PC-3 (cell line): Measurements from ENCODE around the gene MIB2. TPM values are rescaled to one million over a fixed set of nuclear protein-coding genes. Genes with fewer than 3 reads are reported as not detected.

Experiments used
- ATAC-seq: fragments of 200-7000 bp; cut with Tn5 transposase; 2 replicates; pipeline ENCODE4 v1.9.1; 2020; ENCODE audit warnings: mild to moderate bottlenecking, moderate library complexity
- BruUV-seq: library from RNA; stranded (reverse); fragments of 400-500 nt; replicated peaks from 2 replicates; lab custom pipeline; 2021; lab: Mats Ljungman, UMichigan
- CTCF ChIA-PET: fragments of 300-600 bp; sonication (Branson Sonifier 250); formaldehyde crosslinking; loops from one replicate; lab custom pipeline; 2022; ENCODE audit warnings: antibody characterized with exemption; lab: Charles Lee
- POLR2A ChIA-PET: fragments of 300-600 bp; sonication (Branson Sonifier 250); formaldehyde crosslinking; loops from one replicate; lab custom pipeline; 2022; ENCODE audit warnings: antibody characterized with exemption; ENCODE audit not compliant: unreplicated experiment; lab: Charles Lee
- DNase-seq: peaks from one replicate; pipeline ENCODE4 v3.0.0-alpha.2; 2015
- H2AFZ ChIP-seq: fragments of 300-600 bp; sonication (generic); 2 replicates; pipeline ENCODE4 v1.6.0; 2016; ENCODE audit warnings: antibody characterized with exemption, low read length
- H3F3A ChIP-seq: fragments of 300-600 bp; sonication (generic); one replicate; pipeline ENCODE4 v1.6.0; 2017; ENCODE audit warnings: antibody characterized with exemption, low read length, control low read depth, mild to moderate bottlenecking; ENCODE audit not compliant: unreplicated experiment
- H3K27ac ChIP-seq: fragments of 300-600 bp; sonication (generic); 2 replicates; pipeline ENCODE4 v1.5.1; 2016; ENCODE audit warnings: mild to moderate bottlenecking, low read length
- H3K27me3 ChIP-seq: fragments of 300-600 bp; sonication (generic); 2 replicates; pipeline ENCODE4 v1.6.1; 2016; ENCODE audit warnings: low read length, mixed read lengths
- H3K36me3 ChIP-seq: fragments of 300-600 bp; sonication (generic); 2 replicates; pipeline ENCODE4 v1.6.1; 2016; ENCODE audit warnings: low read depth, mixed run types, low read length, mixed read lengths
- H3K4me1 ChIP-seq: fragments of 300-600 bp; sonication (generic); 2 replicates; pipeline ENCODE4 v1.5.1; 2016; ENCODE audit warnings: low read length; ENCODE audit not compliant: insufficient read depth
- H3K4me2 ChIP-seq: fragments of 300-600 bp; sonication (generic); 2 replicates; pipeline ENCODE4 v1.6.0; 2016; ENCODE audit warnings: low read length
- H3K4me3 ChIP-seq: fragments of 300-600 bp; sonication (generic); 2 replicates; pipeline ENCODE4 v1.5.1; 2016; ENCODE audit warnings: mild to moderate bottlenecking, low read length, mixed read lengths
- H3K79me2 ChIP-seq: fragments of 300-600 bp; sonication (generic); 2 replicates; pipeline ENCODE4 v1.6.1; 2017; ENCODE audit warnings: low read length, mixed read lengths
- H3K9ac ChIP-seq: fragments of 300-600 bp; sonication (generic); 2 replicates; pipeline ENCODE4 v1.6.0; 2016; ENCODE audit warnings: mild to moderate bottlenecking, low read length
- H3K9me2 ChIP-seq: fragments of 300-600 bp; sonication (generic); replicated peaks from 2 replicates; pipeline ENCODE4 v1.6.1; 2016; ENCODE audit warnings: mixed run types, low read length, mixed read lengths
- H3K9me3 ChIP-seq: fragments of 300-600 bp; sonication (generic); 2 replicates; pipeline ENCODE4 v1.6.1; 2016; ENCODE audit warnings: low read length, mixed read lengths
- H4K20me1 ChIP-seq: fragments of 300-600 bp; sonication (generic); 2 replicates; pipeline ENCODE4 v1.6.1; 2016; ENCODE audit warnings: low read length, mixed read lengths
- EZH2 ChIP-seq: fragments of 300-600 bp; sonication (generic); IDR thresholded peaks from one replicate; pipeline ENCODE4 v1.6.1; 2017; ENCODE audit warnings: antibody characterized with exemption, mild to moderate bottlenecking, low read length; ENCODE audit not compliant: unreplicated experiment
- EZH2phosphoT487 ChIP-seq: fragments of 300-600 bp; sonication (generic); IDR thresholded peaks from 2 replicates; pipeline ENCODE4 v1.6.1; 2018; ENCODE audit warnings: mild to moderate bottlenecking, antibody characterized with exemption, low read length, borderline replicate concordance
- intact Hi-C: fragments of 100-400 bp; cut with micrococcal nuclease; formaldehyde crosslinking; loops from 2 replicates; pipeline ENCODE4 v1.9.0; 2023
- total RNA-seq: library from RNA; depleted of rRNA; stranded (reverse); fragments of >200 nt; gene quantifications from 2 replicates; pipeline ENCODE4 v1.2.3, GENCODE V29; 2014
- TF ChIP-seq, protein P1 (sequence below): fragments of 300-600 bp; sonication (generic); conservative IDR thresholded peaks from 2 replicates; pipeline ENCODE4 v1.5.1; 2017; ENCODE audit warnings: antibody characterized with exemption, low read depth, mild to moderate bottlenecking, low read length

The MIB2 gene
- total RNA-seq, 1 experiment from 2014 or later, result 164 TPM

DNA sequence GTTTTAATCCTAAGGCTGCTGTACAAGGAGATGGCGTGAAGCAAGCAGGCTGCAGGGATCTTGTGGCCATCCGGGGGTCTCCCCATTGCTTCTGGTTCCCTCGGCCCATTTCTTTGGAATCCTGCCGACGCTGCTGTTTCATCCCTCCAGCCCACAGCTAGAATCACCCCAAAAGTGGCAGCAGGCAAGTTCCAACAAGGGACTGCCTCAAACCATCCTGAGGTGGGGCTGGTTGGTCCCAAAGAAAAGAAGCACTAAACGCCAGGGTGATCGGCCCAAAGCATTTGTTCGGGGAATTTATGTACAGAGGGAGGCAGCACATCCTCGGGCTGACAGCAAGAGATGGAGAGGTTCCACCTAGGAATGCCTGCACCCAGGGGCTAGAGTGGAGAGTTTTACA is 4.5 kb upstream of the MIB2 start:
- peaks cover 16% of the 10 kb centered on the region for H3K4me1 ChIP-seq
- DNase-seq (no peak), ATAC-seq (no peak)
- intact Hi-C loops, result loop anchor here (10.0 kb wide), 1 partner anchor 546 kb away; no protein-coding TSS in a partner anchor
- H3F3A ChIP-seq, result peaks cover 4% of the 10 kb centered on the region
- no peak overlapping the region for H3K4me2 ChIP-seq
- POLR2A ChIA-PET, result no interaction called here
- no TSS peak for BruUV-seq
- no peak overlapping the region for H3K4me3 ChIP-seq
- no peak overlapping the region for H3K27ac ChIP-seq
- no peaks in the 10 kb centered on the region for H3K27me3 ChIP-seq
- TF ChIP-seq, protein P1, sequence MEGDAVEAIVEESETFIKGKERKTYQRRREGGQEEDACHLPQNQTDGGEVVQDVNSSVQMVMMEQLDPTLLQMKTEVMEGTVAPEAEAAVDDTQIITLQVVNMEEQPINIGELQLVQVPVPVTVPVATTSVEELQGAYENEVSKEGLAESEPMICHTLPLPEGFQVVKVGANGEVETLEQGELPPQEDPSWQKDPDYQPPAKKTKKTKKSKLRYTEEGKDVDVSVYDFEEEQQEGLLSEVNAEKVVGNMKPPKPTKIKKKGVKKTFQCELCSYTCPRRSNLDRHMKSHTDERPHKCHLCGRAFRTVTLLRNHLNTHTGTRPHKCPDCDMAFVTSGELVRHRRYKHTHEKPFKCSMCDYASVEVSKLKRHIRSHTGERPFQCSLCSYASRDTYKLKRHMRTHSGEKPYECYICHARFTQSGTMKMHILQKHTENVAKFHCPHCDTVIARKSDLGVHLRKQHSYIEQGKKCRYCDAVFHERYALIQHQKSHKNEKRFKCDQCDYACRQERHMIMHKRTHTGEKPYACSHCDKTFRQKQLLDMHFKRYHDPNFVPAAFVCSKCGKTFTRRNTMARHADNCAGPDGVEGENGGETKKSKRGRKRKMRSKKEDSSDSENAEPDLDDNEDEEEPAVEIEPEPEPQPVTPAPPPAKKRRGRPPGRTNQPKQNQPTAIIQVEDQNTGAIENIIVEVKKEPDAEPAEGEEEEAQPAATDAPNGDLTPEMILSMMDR, result no peak
- no peak for TF ChIP-seq EZH2
- H3K9me3 ChIP-seq, result no peaks in the 10 kb centered on the region
- H2AFZ ChIP-seq, result no peak overlapping the region
- H3K9ac ChIP-seq, result no peak overlapping the region
- H3K79me2 ChIP-seq, result peaks cover 19% of the 10 kb centered on the region
- no peaks in the 10 kb centered on the region for H3K9me2 ChIP-seq
- no peaks in the 10 kb centered on the region for H3K36me3 ChIP-seq
- no peaks in the 10 kb centered on the region for H4K20me1 ChIP-seq
- CTCF ChIA-PET, result no interaction called here

DNA sequence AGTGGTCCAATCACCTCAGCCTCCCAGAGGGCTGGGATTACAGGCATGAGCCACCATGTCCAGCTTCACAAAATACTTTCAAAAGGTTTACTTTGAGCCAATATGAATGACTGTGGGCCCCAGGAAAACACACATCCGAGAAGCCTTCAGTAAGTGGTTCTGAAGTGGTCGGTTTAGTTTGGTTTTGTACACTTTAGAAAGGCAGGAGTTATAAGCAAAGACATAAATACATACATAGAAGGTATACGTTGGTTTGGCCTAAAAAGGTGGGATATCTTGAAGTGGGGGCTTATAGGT is 3.2 kb upstream of the MIB2 start:
- Histone ChIP-seq H3K4me3 (no peak overlapping the region), H3K27me3 (no peaks in the 10 kb centered on the region), H3K9ac (no peak overlapping the region), H3K4me1 (peaks cover 21% of the 10 kb centered on the region), H3K9me2 (no peaks in the 10 kb centered on the region), H3K9me3 (no peaks in the 10 kb centered on the region), H3K4me2 (no peak overlapping the region), H4K20me1 (peaks cover 5% of the 10 kb centered on the region; the same call in 1 of the 2 replicates), H3K36me3 (no peaks in the 10 kb centered on the region), H3K79me2 (peaks cover 28% of the 10 kb centered on the region), H3K27ac (no peak overlapping the region), H3F3A (peaks cover 4% of the 10 kb centered on the region), H2AFZ (no peak overlapping the region)
- intact Hi-C loops, result loop anchor here (10.0 kb wide), 1 partner anchor 547 kb away; no protein-coding TSS in a partner anchor
- no peak for ATAC-seq
- ChIA-PET CTCF (no interaction called here), POLR2A (interaction anchor here (0.6 kb wide), 1 partner anchor 636 kb away, joined by 7 read pairs; no protein-coding TSS in a partner anchor)
- TF ChIP-seq EZH2, result no peak
- TF ChIP-seq, protein P1, result no peak
- no peak for TF ChIP-seq EZH2phosphoT487
- DNase-seq, result no peak
- no TSS peak for BruUV-seq

DNA sequence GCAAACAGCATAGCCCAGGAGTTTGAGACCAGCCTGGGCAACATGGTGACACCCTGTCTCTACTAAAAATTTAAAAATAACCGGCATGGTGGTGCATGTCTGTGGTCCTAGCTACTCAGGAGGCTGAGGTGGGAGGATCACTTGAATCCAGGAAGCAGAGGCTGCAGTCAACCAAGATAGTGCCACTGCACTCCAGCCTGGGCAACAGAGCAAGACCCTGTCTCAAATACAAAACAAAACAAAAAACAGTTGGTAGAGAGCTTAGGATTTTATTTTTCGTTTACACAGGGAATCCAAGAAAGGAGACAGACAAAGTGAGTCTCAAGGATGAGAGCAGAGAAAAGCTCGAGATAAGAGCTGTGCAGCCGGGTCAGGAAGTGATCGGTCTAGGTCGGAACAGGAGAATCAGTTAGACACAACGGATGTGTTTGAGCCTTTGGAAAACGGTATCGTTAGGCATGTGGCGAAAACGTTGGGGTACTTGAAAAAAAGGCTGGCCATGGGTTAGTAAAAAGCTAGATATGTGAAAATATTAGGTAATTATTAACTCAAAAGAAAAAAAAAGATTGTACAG is 1.7 kb upstream of the MIB2 start:
- H3K9me3 ChIP-seq, result no peaks in the 10 kb centered on the region

More for the DNA sequence above, 1.7 kb upstream of the MIB2 start:
- H3K9me2 ChIP-seq, result no peaks in the 10 kb centered on the region
- POLR2A ChIA-PET, result interaction anchor here (0.5 to 0.7 kb wide), 3 partner anchors 102 to 919 kb away, joined by 3 to 6 read pairs (median 4); no protein-coding TSS in a partner anchor
- ATAC-seq (no peak), DNase-seq (no peak)
- peak overlapping the region; percentile 84 for H3K4me2 ChIP-seq
- H3F3A ChIP-seq, result peaks cover 4% of the 10 kb centered on the region
- peak overlapping the region; percentile 94 for H3K4me3 ChIP-seq
- BruUV-seq, result no TSS peak
- H3K4me1 ChIP-seq, result peaks cover 28% of the 10 kb centered on the region
- TF ChIP-seq, protein P1, result no peak
- TF ChIP-seq EZH2 (no peak), EZH2phosphoT487 (no peak)
- peak overlapping the region; percentile 78 for H2AFZ ChIP-seq
- H4K20me1 ChIP-seq, result peaks cover 12% of the 10 kb centered on the region; the same call in 1 of the 2 replicates
- intact Hi-C loops, result loop anchor here (10.0 kb wide), 1 partner anchor 549 kb away; no protein-coding TSS in a partner anchor
- peak overlapping the region; percentile 97 for H3K27ac ChIP-seq
- CTCF ChIA-PET, result no interaction called here
- H3K79me2 ChIP-seq, result peaks cover 39% of the 10 kb centered on the region
- peak overlapping the region; percentile 98 for H3K9ac ChIP-seq
- H3K27me3 ChIP-seq, result no peaks in the 10 kb centered on the region
- no peaks in the 10 kb centered on the region; the same call in 1 of the 2 replicates for H3K36me3 ChIP-seq
